Esophagus muscularis mucosa (tissue), 4 donors: ENCODE results near the gene FAM241A. TPM values are rescaled to one million over a fixed set of nuclear protein-coding genes. Genes with fewer than 3 reads are reported as not detected.

Source experiments
- DNase-seq: peaks from one replicate; pipeline ENCODE4 v3.0.0-alpha.2; 2017; ENCODE audit errors: extremely low spot score
- H3K27ac ChIP-seq, 4 donors: fragments of 200-600 bp; sonication (generic); replicated peaks in 1 of 4; 1 replicate in 3 of 4; 2 replicates in 1 of 4; pipeline ENCODE4 v1.5.1; 2016 to 2019; ENCODE audit warnings: mild to moderate bottlenecking in 1 of 4
- H3K27me3 ChIP-seq, 4 donors: fragments of 200-600 bp; sonication (generic); one replicate each; pipeline versions ENCODE4 v1.5.1 to v1.6.0; 2016 to 2019
- H3K36me3 ChIP-seq, 4 donors: fragments of 200-600 bp; sonication (generic); one replicate each; pipeline ENCODE4 v1.5.1; 2016 to 2019
- H3K4me1 ChIP-seq, 4 donors: fragments of 200-600 bp; sonication (generic); one replicate each; pipeline ENCODE4 v1.5.1; 2016 to 2019
- H3K4me3 ChIP-seq, 4 donors: fragments of 200-600 bp; sonication (generic); 1 replicate in 2 of 4; 2 replicates in 2 of 4; pipeline ENCODE4 v1.5.1; 2016 to 2019; ENCODE audit warnings: mild to moderate bottlenecking in 4 of 4, moderate library complexity in 1 of 4
- H3K9me3 ChIP-seq, 4 donors: fragments of 200-600 bp; sonication (generic); 1 replicate in 3 of 4; 2 replicates in 1 of 4; pipeline ENCODE4 v1.5.1; 2016 to 2019
- EP300 ChIP-seq: sonication (generic); formaldehyde crosslinking; IDR thresholded peaks from one replicate; pipeline ENCODE4 v1.6.1; 2017; ENCODE audit warnings: antibody characterized with exemption
- POLR2A ChIP-seq: fragments of 450-650 bp; IDR thresholded peaks from one replicate; pipeline ENCODE4 v1.6.1; 2017; ENCODE audit warnings: antibody characterized with exemption, moderate library complexity, mild to moderate bottlenecking, low read depth
- POLR2AphosphoS5 ChIP-seq, 2 donors: sonication (generic); formaldehyde crosslinking; IDR thresholded peaks; one replicate each; pipeline ENCODE4 v1.6.1; 2017; ENCODE audit warnings: antibody characterized with exemption in 2 of 2
- WGBS: methylation state at CpG from one replicate; pipeline ENCODE4 v1.1.5; 2018; 5-methylcytosine and 5-hydroxymethylcytosine counted together
- intact Hi-C: fragments of 100-400 bp; cut with DNase I; formaldehyde crosslinking; loops from one replicate; pipeline ENCODE4 v1.15.1; 2023
- total RNA-seq, 4 donors: library from RNA; depleted of rRNA; stranded (reverse); fragments of >200 nt; gene quantifications; one replicate each; pipeline versions ENCODE4 v1.1.0 to v1.2.1, GENCODE V29; 2016
- TF ChIP-seq, protein P1 (sequence below), 3 experiments: fragments of 200-600 bp in 2 of 3; fragments of 450-650 bp in 1 of 3; sonication (generic) in 2 of 3; IDR thresholded peaks; one replicate each; pipeline ENCODE4 v1.5.1; 2017 to 2019; ENCODE audit warnings: antibody characterized with exemption in 3 of 3, mild to moderate bottlenecking in 2 of 3, moderate library complexity in 1 of 3

Gene FAM241A
- total RNA-seq, 4 donors from 2014 or later: 5.0 to 7.5 (median 5.2) TPM

DNA sequence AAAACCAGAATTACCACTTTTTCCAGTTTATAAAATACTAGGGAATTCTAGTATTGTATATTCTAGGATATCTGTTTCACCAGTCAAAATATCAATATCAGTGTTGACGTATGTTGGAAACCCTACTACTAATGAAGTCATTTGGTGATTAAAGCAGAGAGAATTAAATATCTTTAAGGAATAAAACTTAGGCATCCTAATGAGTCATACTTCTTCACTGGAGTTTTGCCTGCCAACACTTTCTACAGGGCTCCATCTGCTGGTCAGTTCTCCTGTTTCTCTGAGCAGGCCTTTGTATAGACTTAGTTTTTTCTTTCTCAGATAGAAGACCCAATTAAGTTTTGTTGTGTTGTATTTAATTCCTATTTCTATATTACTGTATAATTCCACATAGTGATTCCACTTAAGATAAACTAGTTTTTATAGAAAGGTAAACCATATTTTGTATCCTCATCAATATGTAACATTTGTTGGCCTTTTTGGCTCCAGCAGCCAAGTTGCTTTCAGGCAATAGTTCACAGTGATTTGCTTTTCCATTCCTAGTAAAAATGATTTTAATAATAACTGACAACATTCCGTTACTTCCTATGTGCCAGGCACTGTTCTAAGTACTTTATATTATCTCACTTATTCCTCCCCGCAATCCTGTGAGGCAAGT, 89.8 kb downstream of the FAM241A start:
- intact Hi-C loops: loop anchor here (1.0 to 2.0 kb wide), 2 partner anchors 90 to 136 kb away; partner anchors contain the start of gene FAM241A
- Histone ChIP-seq H3K36me3 (no peaks in the 10 kb centered on the region), H3K27me3 (no peaks in the 10 kb centered on the region), H3K4me3 (no peak overlapping the region), H3K4me1 (peaks cover 6 to 30% (median 23%) of the 10 kb centered on the region in 4 donors), H3K27ac (no peak overlapping the region), H3K9me3 (no peaks in the 10 kb centered on the region)
- DNase-seq: no peak
- WGBS: 46% methylated on average over 3 of the region's 3 CpGs
- TF ChIP-seq, protein P1, sequence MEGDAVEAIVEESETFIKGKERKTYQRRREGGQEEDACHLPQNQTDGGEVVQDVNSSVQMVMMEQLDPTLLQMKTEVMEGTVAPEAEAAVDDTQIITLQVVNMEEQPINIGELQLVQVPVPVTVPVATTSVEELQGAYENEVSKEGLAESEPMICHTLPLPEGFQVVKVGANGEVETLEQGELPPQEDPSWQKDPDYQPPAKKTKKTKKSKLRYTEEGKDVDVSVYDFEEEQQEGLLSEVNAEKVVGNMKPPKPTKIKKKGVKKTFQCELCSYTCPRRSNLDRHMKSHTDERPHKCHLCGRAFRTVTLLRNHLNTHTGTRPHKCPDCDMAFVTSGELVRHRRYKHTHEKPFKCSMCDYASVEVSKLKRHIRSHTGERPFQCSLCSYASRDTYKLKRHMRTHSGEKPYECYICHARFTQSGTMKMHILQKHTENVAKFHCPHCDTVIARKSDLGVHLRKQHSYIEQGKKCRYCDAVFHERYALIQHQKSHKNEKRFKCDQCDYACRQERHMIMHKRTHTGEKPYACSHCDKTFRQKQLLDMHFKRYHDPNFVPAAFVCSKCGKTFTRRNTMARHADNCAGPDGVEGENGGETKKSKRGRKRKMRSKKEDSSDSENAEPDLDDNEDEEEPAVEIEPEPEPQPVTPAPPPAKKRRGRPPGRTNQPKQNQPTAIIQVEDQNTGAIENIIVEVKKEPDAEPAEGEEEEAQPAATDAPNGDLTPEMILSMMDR (IDR thresholded peaks at IDR 0.05): peak; percentile 74 to 80 (median 75)
- TF ChIP-seq POLR2AphosphoS5 (IDR thresholded peaks at IDR 0.05) (no peak), POLR2A (no peak)

DNA sequence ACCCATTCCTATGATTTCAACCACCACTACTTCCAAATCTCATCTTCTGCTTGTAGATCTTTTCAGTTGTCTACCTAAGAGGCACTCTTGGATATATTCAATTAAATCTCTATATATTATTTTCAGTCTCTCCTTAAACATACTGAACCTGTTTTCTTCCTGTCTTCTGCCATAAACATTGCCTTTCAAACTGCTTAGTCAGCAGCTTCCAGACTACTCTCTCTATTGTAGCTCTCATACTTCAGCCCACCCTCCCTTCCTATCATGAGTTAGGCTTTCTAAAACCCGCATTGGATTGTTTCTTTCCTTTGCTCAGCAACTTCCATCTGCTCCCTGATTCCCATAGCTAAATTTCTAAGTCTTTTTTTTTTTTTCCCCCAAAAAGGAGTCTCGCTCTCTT, 90.8 kb downstream of the FAM241A start:
- intact Hi-C loops: no loop called here
- 84% methylated on average over 2 of the region's 2 CpGs for WGBS
- H3K27ac ChIP-seq: no peak overlapping the region
- DNase-seq: no peak
- H3K4me1 ChIP-seq: peaks cover 0 to 23% (median 16%) of the 10 kb centered on the region in 4 donors
- TF ChIP-seq POLR2AphosphoS5 (IDR thresholded peaks at IDR 0.05): no peak
- no peak for TF ChIP-seq POLR2A
- no peak for TF ChIP-seq EP300
- TF ChIP-seq, protein P1 (IDR thresholded peaks at IDR 0.05): no peak
- H3K4me3 ChIP-seq: no peak overlapping the region
- no peaks in the 10 kb centered on the region for H3K36me3 ChIP-seq
- H3K27me3 ChIP-seq: no peaks in the 10 kb centered on the region
- H3K9me3 ChIP-seq: no peaks in the 10 kb centered on the region

DNA sequence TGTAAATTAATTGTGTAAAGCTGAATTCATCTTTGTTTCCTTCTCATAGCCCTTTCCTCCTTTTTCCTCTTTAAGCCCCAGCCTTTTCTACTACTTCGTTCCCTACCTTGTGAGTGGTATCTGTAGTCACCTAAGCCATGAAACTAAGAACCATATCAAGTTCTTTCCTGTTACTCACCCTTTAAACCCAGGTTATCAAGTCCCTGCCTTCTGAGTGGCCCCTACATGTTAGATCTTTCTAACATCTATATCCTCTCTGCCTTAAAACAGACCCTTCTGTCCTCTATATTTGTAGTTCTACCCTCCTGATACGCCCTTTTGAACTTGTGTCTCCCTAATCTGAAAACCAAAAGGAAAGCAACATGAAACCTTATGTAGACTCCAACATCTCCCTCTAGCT, 93.6 kb downstream of the FAM241A start:
- H3K27ac ChIP-seq: no peak overlapping the region
- no peak overlapping the region for H3K4me3 ChIP-seq
- no peak for DNase-seq
- no peaks in the 10 kb centered on the region for H3K27me3 ChIP-seq
- no peaks in the 10 kb centered on the region for H3K9me3 ChIP-seq
- TF ChIP-seq, protein P1 (IDR thresholded peaks at IDR 0.05): no peak
- TF ChIP-seq EP300: no peak
- no peak for TF ChIP-seq POLR2A
- no peak for TF ChIP-seq POLR2AphosphoS5 (IDR thresholded peaks at IDR 0.05)
- intact Hi-C loops: no loop called here
- no peaks in the 10 kb centered on the region for H3K36me3 ChIP-seq
- H3K4me1 ChIP-seq: peaks cover 0 to 8% (median 2%) of the 10 kb centered on the region in 4 donors
- WGBS: 95% methylated on average over 2 of the region's 2 CpGs

Other genes with a start within 250 kb of the FAM241A start
- gene AP1AR, start 86.3 kb downstream of the FAM241A start, total RNA-seq: 10 to 100 TPM; 11.7 to 28.7 (median 14.4) TPM
- gene TIFA, start 140.4 kb downstream of the FAM241A start, total RNA-seq: 10 to 100 TPM in 2 of 4 donors, 1 to 10 TPM in 2; 5.4 to 17.4 (median 12.4) TPM
- 10 to 100 TPM; 12.6 to 19.9 (median 14.8) TPM for gene ALPK1, start 151.9 kb downstream of the FAM241A start, total RNA-seq